ENCODE results near the gene TAAR6.
"Not testable (repeated sequence)": the region's sequence is repeated elsewhere in the genome, so short reads cannot be mapped to it uniquely, and the experiment has no call there.

The TAAR6 gene

DNA sequence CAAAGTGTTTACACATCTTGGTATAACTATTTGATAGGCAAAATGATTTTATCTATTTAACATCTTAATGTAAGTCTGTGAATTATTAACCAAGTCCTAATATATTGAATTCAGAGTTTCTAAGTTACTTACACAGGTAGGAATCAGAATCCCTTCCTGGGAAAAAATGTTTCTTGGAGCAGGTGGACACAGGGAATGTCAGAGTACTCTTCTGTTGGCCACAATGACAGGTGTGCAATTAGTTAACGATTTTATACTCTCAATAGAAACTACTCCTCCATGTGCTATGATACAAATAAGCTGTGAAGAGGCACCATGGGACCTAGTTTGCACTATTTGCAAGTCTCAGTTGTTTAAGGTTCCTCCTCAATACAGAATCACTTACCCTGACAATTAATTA, 20.2 kb downstream of the TAAR6 start:
- DNase-seq = no peak

DNA sequence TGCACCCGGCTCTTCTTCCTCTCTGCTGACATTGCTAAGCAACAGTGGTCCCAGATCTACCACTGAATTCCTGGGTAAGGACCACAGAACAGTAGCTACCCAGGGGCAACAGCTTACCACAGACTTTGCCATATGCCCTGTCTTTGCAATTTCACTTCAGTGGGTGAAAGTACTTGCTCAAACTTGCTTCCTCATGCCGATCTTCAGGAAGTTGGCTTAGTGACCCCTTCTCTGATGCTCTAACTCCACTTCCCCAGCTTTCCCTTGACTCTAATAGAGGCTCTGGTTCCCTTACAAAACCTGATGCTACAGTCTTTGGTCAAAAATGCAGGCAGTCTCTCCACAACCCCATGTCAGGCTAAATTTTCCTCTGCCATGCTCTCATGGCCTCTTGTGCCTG, 22.7 kb downstream of the TAAR6 start:
- no peak for DNase-seq

DNA sequence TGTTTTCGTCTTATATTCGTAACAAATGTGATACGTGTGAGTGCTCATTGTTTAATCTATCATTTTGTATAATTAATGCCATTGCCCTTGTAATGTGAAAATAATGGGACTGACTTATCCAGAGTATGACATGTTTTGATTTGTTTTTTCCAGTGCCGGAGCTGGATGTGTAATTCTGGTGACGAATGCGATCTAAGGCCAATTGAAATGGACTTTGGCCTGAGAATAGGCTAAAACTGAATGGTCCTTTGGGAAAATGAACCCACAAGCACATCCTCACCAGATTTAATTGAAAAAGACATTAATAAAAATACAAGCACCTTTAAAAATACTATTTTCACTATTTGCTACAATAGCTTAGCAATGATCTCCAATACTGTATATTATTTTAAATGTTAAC, 26.1 kb downstream of the TAAR6 start:
- no peak for DNase-seq

DNA sequence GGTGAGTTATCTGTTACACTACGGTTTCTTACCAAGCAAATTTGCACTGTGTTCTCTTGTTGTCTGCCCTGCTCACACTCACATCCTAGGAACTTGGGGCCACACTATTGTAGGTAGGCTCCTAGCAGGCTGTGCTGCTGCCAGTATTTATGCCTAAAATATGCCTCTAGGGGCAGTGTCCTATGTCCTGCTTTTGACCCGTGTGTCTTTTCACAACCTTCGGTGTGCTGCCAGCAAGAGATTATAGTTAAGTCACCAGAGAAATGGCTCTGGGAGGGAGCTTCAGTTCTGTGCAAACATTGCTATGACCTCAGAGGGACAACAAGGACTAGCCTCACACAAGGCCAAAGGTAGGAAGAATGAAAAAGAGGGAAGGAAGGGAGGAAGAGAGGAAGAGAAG, 28.4 kb downstream of the TAAR6 start:
- DNase-seq = no peak

DNA sequence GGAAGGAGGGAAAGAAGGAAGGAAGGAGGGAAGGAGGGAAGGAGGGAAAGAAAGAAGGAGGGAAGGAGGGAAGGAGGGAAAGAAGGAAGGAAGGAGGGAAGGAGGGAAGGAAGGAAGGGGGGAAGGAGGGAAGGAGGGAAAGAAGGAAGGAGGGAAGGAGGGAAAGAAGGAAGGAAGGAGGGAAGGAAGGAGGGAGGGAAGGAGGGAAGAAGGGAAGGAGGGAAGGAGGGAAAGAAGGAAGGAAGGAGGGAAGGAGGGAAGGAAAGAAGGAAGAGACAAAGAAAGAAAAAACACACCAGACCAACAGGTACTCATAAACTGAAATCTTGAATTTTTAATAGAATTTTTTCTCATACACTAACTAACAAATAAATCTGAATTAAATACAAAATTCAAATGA, 30.8 kb downstream of the TAAR6 start:
- DNase-seq = not testable (repeated sequence)

DNA sequence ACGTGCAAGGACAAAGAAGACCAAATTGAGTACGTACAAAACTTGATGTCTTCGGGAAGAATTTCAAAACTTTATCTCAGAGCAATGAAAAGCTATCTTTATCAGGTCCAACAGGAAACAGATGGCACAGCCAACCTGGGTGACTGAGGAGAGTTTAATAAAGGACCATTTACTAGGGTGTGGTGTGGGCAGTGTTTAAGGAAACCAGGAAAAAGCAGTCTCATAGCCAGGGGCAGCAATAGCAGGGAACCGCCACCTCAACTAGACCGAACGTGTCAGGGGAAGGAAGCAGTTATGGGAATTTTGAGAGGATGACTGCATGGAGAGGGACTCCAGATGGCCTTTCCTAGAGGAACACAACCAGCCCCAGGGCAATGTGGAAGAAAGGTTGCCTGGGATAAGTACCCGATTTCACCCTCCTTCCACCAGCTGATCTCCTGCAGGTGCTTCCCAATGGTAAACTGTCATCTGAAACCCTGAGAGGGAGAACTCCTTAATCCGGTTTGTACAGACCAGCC, 34.6 kb downstream of the TAAR6 start:
- DNase-seq = no peak

DNA sequence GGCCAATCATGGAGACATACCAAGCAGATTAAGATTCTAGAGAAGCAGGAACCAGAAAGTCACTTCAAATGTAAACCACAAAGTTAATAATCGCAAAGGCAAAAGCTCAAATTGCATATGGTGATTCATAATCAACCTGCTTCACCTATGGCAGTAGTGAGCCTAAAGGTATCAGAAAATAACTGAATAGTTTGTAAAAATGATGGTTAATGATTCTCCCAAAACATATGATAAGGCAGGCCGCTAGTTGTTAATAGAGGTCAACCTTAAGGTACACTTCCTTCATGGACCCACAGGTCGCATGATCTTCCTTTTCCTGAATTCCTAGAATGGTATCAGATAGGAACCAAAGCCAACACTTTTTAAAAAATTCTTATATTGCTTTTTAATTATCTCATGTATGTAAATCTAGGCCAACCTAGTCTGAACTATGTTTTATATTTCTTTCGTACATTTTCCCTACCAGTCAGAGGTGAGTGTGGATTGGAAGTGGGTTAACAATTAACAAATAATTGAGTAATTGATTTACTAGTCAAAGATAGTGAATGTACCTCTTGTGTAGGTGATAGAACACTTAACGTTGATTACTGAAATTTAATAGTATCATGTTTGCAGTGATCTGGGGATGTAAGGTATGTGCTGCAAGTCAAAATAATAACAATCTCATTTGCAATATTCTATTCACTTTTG, 37.6 kb downstream of the TAAR6 start:
- DNase-seq = no peak

DNA sequence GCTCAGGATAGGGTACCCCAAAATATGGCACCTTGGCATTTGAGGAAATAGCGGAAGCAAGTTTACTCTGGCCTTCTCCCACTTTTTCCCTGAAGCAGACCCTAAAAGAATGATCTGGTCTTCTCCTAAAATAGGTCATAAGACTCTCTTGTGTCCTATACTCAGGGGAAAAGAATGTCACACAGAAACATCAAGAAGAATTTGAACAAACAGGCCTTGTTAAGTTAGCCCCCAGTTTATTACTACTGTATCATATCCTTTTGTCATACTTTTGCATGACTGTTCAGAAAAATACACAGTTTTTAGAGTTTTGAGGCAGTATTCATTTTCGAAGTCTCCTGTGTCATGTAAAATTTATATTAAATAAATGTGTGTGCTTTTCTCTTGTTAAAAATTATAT, 41.5 kb downstream of the TAAR6 start:
- no peak for DNase-seq

DNA sequence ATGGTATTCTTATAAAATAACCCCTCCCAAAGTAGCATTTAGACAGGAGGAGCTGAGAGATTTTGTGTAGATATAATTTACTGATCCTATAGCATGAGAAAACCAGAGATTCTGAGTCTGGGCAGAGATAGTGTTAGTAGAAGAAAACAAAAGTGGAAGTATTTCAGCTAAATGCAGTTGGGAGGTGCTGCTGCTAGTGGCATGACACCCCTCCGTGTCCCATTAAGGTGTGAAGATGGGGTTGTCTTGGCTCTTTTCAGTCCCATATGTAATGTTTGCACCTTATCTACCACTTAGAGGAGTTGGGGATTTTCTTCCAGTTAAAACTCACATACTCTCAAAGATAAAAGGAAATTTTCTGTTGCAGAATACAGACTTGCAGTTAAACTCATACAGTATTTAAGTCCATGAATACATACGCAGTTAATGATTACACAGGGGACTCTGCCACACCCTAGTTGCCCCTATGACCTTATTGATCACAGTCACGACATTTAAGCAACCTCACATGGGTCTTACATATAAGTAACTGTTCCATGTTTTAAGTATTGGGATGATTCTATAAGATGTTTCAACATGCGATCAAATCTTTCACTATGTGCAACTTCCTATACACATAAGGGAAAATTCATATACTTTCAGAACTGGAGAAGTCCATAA, 42.5 kb downstream of the TAAR6 start:
- no peak for DNase-seq

DNA sequence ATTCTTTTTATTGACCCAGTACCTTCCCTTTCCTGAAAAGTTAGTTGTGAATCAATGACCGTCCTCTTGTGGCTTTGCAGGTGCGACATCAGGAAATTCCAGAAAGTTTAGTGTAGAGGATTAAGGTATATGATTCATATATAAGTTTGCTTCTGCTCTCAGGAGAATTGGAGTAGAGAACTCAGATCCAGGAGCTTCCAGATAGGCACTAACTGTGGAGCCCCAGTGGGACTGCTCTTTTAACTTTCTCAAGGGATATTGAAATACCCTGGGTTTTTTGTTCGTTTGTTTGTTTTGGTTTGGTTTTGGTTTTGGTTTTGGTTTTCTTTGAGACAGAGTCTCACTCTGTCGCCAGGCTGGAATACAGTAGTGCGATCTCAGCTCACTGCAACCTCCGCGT, 44.4 kb downstream of the TAAR6 start:
- DNase-seq = no peak

DNA sequence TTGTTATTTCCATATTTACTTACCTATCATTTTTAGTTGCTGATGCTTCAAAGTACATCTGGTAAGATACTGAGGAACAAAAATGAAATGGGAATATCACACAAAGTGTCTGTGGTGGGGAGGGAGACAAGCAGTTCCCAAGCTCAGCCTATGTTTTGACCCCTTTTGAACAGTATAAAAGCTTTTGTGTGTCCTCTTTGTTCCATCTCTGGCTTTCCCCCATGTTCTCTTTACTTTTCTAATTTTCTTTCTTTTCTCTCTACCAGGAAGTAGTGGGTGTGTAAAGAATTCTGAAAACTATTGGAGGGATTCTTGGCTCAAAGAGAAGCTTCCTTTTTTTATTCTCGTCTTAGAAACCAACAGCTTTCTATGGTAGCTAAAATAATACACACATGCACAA, 46.6 kb downstream of the TAAR6 start:
- DNase-seq = no peak

Data from activated CD8-positive, alpha-beta memory T cell treated with anti-CD3 and anti-CD28 coated beads, Interleukin-2, amount 50 U/mL, for 48 hours (primary cell).